AG04449 (cell line): ENCODE results near the gene PEX26.
"Not testable (repeated sequence)": the region's sequence is repeated elsewhere in the genome, so short reads cannot be mapped to it uniquely, and the experiment has no call there.

Source experiments
- CTCF ChIA-PET: fragments of 350-600 bp; formaldehyde crosslinking; extraction: SDS; loops from one replicate; lab custom pipeline; 2021; ENCODE audit warnings: antibody characterized with exemption; lab: Yijun Ruan, JAX
- POLR2A ChIA-PET: fragments of 400-600, 350-600 bp; formaldehyde crosslinking; extraction: SDS; loops from one replicate; lab custom pipeline; 2020; ENCODE audit warnings: antibody characterized with exemption, inconsistent platforms; lab: Yijun Ruan, JAX
- DNase-seq: peaks from one replicate; pipeline ENCODE4 v3.0.0-alpha.2; 2010; ENCODE audit warnings: low read depth, low spot score
- H3K4me3 ChIP-seq: 2 replicates; pipeline ENCODE4 v1.5.1; 2011; ENCODE audit warnings: low read depth, mild to moderate bottlenecking, control low read depth, low read length
- TF ChIP-seq, protein P1 (sequence below): IDR thresholded peaks from one replicate; pipeline ENCODE4 v1.5.1; 2011; ENCODE audit warnings: mild to moderate bottlenecking, moderate library complexity, low read length, control low read depth, inconsistent platforms; ENCODE audit not compliant: insufficient read depth; ENCODE audit errors: missing control alignments

Gene PEX26

DNA sequence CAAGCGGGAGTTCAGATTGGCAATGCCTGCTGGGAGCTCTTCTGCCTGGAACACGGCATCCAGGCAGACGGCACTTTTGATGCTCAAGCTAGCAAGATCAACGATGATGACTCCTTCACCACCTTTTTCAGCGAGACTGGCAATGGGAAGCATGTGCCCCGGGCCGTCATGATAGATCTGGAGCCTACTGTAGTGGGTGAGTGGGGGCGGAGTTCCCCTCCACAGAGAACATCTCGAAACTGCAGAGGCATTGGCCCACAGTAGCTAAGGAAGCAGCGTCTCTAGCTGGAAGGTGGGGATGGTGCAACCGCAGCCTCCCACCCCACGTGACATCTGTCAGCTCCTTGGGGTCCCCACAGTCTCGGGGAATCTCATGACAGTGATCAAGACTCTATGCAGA, 43.7 kb downstream of the PEX26 start:
- ChIA-PET CTCF (interaction anchor here (1.7 kb wide), 1 partner anchor 9 kb away, joined by 4 read pairs; no protein-coding TSS in a partner anchor), POLR2A (no interaction called here)
- TF ChIP-seq, protein P1, sequence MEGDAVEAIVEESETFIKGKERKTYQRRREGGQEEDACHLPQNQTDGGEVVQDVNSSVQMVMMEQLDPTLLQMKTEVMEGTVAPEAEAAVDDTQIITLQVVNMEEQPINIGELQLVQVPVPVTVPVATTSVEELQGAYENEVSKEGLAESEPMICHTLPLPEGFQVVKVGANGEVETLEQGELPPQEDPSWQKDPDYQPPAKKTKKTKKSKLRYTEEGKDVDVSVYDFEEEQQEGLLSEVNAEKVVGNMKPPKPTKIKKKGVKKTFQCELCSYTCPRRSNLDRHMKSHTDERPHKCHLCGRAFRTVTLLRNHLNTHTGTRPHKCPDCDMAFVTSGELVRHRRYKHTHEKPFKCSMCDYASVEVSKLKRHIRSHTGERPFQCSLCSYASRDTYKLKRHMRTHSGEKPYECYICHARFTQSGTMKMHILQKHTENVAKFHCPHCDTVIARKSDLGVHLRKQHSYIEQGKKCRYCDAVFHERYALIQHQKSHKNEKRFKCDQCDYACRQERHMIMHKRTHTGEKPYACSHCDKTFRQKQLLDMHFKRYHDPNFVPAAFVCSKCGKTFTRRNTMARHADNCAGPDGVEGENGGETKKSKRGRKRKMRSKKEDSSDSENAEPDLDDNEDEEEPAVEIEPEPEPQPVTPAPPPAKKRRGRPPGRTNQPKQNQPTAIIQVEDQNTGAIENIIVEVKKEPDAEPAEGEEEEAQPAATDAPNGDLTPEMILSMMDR: no peak
- no peak overlapping the region for H3K4me3 ChIP-seq
- DNase-seq: no peak

DNA sequence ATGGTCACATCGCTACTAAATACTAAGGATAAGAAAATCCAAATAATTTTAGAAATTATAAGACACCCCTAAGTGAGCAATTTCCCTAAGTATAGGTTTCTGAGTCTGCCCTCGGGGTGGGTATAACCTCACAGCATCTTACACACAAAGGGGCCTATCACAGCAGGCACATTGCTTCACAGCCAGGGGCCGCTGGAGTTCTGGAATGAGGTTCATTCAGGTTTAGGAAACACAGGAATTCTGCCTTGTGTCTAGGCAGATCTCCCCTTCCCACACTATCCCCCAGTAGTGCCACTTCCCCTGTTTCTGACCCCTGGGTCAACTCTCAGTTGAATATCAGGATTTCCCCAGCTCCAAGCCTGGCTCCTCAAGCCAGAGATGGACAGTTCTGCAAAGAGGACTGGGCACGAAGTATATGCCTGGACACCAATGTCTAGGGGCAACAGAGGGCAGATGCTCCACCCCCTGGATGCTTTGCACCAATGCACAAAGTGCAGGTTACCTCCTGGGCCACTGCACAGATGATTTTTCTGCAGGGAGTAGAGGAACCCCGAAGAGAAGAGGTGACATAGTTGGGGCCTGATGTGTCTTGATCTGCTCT, 44.3 kb downstream of the PEX26 start:
- TF ChIP-seq, protein P1: no peak
- POLR2A ChIA-PET: no interaction called here
- CTCF ChIA-PET: interaction anchor here (1.7 kb wide), 1 partner anchor 10 kb away, joined by 4 read pairs; no protein-coding TSS in a partner anchor
- H3K4me3 ChIP-seq: no peak overlapping the region
- DNase-seq: no peak

DNA sequence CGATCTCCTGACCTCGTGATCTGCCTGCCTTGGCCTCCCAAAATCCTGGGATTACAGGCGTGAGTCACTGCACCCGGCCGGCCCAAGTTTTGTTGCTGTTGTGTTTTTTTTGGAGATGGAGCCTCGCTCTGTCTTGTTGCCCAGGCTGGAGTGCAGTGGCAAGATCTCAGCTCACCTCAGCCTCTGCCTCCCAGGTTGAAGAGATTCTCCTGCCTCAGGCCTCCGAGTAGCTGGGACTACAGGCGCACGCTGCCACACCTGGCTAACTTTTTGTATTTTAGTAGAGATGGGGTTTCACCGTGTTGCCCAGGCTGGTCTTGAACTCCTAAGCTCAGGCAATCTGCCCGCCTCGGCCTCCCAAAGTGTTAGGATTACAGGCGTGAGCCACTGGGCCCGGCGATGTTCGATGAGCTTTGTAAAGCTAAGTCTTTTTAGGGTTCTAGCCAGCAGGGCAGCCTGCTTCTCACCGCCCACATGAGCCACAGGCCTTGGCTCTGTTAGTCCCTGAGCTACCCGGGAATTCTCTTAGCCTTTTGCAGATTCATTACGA, 45.8 kb downstream of the PEX26 start:
- CTCF ChIA-PET, H3K4me3 ChIP-seq, DNase-seq, POLR2A ChIA-PET: not testable (repeated sequence)

DNA sequence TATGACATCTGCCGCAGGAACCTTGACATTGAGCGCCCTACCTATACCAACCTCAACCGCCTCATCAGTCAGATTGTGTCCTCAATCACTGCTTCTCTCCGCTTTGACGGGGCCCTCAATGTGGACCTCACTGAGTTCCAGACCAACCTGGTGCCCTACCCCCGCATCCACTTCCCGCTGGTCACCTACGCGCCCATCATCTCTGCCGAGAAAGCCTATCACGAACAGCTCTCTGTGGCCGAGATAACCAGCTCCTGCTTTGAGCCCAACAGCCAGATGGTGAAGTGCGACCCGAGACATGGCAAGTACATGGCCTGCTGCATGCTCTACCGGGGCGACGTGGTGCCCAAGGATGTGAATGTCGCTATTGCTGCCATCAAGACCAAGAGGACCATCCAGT, 48.8 kb downstream of the PEX26 start:
- H3K4me3 ChIP-seq: no peak overlapping the region
- DNase-seq: no peak
- TF ChIP-seq, protein P1: no peak
- CTCF ChIA-PET: no interaction called here
- POLR2A ChIA-PET: no interaction called here

DNA sequence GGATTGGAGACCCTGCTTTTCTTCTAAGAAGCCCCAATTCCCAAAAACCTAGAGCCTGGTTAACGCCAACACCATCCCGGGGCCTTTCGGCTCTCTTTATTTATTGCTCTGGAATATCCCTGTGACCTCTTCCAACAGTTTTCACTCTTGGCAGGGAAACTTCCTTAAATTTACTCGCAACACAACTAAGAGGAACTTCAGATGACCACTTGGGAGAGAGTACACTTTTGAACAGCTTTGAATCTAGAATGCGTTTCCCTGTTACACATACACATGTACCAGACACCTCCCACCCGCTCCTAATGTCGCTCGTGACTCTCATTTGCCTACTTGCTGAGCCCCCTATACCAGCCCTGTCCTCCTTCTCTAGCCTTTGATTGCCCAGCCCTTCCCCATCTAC, 52.2 kb downstream of the PEX26 start:
- no peak for DNase-seq
- TF ChIP-seq, protein P1: no peak
- CTCF ChIA-PET: no interaction called here
- POLR2A ChIA-PET: no interaction called here
- no peak overlapping the region for H3K4me3 ChIP-seq

DNA sequence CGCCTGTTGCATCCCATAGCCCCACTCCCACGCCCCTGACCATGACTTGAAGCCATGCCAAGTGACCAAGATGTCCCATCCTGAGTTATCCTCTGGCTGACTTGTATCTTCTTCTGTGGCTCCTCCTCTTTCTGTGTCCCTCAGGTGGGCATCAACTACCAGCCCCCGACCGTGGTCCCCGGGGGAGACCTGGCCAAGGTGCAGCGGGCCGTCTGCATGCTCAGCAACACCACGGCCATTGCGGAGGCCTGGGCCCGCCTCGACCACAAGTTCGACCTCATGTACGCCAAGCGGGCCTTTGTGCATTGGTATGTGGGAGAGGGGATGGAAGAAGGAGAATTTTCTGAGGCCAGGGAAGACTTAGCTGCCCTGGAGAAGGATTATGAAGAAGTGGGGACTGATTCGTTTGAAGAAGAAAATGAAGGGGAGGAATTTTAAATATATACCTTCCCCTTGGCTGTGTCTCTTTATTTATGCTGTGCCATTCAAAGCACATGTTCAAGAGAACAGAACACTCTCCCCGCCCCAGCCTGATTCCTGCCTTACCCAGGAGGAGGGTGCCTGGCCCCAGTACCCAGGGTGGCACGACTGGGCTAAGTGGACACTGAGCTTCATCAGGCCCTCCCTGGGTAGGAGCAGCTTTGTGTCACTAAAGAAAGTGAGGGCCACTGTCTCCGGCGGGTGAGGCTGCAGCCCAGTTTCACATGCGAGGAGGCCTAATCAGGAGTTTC, 53.1 kb downstream of the PEX26 start:
- POLR2A ChIA-PET: no interaction called here
- TF ChIP-seq, protein P1: no peak
- no peak for DNase-seq
- no peak overlapping the region for H3K4me3 ChIP-seq
- CTCF ChIA-PET: interaction anchor here (1.0 kb wide), 1 partner anchor 26 kb away, joined by 3 read pairs; no protein-coding TSS in a partner anchor
